Heart left ventricle (tissue), 13 donors: ENCODE measurements around the gene COX5B.

Source experiments
- CTCF ChIP-seq, 12 donors: fragments of 200-600 bp; sonication (generic) in 4 of 12; IDR thresholded peaks; one replicate each; pipeline versions ENCODE4 v1.5.0 to v1.8.0; 2018 to 2022; ENCODE audit warnings: antibody characterized with exemption in 12 of 12, mild to moderate bottlenecking in 5 of 12
- POLR2A ChIP-seq, 2 donors: fragments of 450-650 bp; IDR thresholded peaks; one replicate each; pipeline ENCODE4 v1.6.1; 2017; ENCODE audit warnings: antibody characterized with exemption in 2 of 2, mild to moderate bottlenecking in 2 of 2, moderate library complexity in 2 of 2
- donor health status: ischemic (EF 13 %, LVEDD 7.1; RV severe dilation, severe dysfunction).
- donor health status: DM: no; HTN: yes; CAD: no.
- donor health status: DM: no; HTN: no; CAD: no.
- donor health status: ischemic (EF 25% LVEDD 6.9; RV normal size, moderate dysfunction).
- donor health status: ischemic (EF 25% LVEDD 5.7; RV mildly dilated, moderate dysfunction).
- donor health status: ischemic (EF 35%, LVEDD 5.7; RV mildly dilated, moderate dysfunction).
- donor health status: nonischemic (EF 11% LVEDD 7.7; RV severe dilation, severe dysfunction).
- donor health status: DM: yes; HTN: yes; CAD: no.
- donor health status: PGD.
- donor health status: ischemic (EF 29% LVEDD 5.4; RV normal size, mild dysfunction).
- donor health status: nonischemic (EF 23%, LVEDD 6.1; RV moderate dilation, normal function).

DNA sequence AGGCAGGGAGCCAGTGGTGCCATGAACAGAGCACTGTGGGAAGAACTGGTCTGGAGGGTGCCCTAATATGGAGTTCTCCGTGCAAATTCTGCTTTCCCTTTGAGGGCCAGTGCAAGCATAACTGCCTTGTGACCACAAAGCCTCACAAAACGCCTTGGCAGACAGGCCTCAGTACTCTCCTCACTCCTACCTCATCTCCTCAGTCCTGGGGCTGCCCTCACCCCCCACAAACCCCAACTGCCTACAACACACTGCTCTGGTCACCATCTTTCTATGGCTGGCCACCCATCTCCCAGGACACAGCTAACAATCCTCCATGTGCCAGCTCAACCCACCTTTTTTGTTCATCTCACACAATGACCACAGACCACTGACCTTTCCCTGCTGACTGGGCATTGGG lies 8.9 kb downstream of the COX5B start:
- TF ChIP-seq POLR2A (IDR thresholded peaks at IDR 0.05) = no peak
- TF ChIP-seq CTCF (IDR thresholded peaks at IDR 0.05) = no peak
